Measurements from ENCODE around the gene MISP3. TPM values are rescaled to one million over a fixed set of nuclear protein-coding genes. Genes with fewer than 3 reads are reported as not detected.

Gene MISP3
- total RNA-seq, 1 donor from 2014 or later: 0.98 TPM

DNA sequence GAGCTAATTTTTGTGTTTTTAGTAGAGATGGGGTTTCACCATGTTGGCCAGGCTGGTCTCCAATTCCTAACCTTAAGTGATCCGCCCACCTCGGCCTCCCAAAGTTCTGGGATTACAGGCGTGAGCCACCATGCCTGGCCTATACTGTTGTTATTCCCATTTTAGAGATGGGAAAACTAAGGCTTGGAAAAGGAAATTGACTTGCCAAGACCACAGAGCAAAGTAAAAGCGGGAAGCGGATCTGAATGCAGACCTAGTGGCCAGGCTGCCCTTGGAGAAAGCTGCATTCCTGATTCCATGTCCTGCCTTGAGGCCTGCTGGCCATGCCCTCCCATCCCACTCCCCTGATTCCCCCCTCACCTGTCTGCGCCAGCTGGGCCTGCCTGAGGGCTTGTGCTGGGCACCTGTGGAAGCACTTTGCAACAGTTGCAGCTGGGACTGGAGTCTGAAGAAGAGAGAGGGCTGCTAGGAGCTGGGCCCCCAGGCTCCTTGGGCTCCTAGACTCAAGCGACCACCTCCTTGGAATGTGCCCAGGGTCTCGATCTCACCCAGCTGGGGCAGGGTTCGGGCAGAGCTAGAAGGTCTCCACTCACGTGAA lies 16.4 kb upstream of the MISP3 start:
- Mint-ChIP-seq H3K4me3 (peak overlapping the region; percentile 42), H3K27me3 (ENCODE audit: low read depth) (peaks cover 49% of the 10 kb centered on the region), H3K4me1 (peaks cover 3% of the 10 kb centered on the region), H3K27ac (no peak overlapping the region), H3K36me3 (peaks cover 5% of the 10 kb centered on the region), H3K9me3 (no peaks in the 10 kb centered on the region)
- TF ChIP-seq, protein P1, sequence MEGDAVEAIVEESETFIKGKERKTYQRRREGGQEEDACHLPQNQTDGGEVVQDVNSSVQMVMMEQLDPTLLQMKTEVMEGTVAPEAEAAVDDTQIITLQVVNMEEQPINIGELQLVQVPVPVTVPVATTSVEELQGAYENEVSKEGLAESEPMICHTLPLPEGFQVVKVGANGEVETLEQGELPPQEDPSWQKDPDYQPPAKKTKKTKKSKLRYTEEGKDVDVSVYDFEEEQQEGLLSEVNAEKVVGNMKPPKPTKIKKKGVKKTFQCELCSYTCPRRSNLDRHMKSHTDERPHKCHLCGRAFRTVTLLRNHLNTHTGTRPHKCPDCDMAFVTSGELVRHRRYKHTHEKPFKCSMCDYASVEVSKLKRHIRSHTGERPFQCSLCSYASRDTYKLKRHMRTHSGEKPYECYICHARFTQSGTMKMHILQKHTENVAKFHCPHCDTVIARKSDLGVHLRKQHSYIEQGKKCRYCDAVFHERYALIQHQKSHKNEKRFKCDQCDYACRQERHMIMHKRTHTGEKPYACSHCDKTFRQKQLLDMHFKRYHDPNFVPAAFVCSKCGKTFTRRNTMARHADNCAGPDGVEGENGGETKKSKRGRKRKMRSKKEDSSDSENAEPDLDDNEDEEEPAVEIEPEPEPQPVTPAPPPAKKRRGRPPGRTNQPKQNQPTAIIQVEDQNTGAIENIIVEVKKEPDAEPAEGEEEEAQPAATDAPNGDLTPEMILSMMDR (IDR thresholded peaks at IDR 0.05; ENCODE audit: unreplicated experiment): no peak
- no peak for DNase-seq (ENCODE audit: low spot score in 2 of 2, unreplicated experiment in 2 of 2)

DNA sequence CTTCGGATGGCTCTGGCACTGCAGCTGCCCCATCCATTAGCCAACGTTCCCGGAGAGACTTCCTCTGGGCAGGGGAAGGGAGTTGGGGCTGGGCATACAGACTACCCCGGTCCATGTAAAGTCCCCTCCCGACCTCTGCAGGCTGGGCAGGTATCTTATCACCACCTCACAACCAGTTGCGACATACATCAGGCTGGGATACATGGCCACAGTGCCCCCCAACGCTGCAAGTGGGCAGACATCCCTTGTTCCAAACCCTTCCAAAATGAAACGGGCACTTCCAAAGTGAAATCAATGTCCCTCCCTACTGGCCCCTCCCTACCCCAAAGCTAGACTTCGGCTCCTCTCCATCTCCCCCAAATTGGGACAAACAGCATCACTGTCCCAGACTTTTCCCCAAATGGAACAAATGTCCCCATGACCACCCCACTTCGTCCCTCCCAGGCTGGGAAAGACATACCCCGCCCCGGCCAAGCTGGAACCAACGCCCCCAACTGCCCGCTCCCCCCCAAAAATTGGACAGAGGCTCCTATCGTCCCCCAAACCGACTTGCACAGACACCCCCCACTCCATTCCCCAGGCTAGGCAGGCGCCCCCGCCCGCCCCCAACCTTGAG lies 15.7 kb upstream of the MISP3 start:
- TF ChIP-seq, protein P1 (IDR thresholded peaks at IDR 0.05; ENCODE audit: unreplicated experiment): no peak
- Mint-ChIP-seq H3K9me3 (no peaks in the 10 kb centered on the region), H3K36me3 (peaks cover 5% of the 10 kb centered on the region), H3K27me3 (ENCODE audit: low read depth) (peaks cover 51% of the 10 kb centered on the region), H3K4me3 (peak overlapping the region; percentile 42), H3K4me1 (peaks cover 8% of the 10 kb centered on the region), H3K27ac (no peak overlapping the region)
- DNase-seq (ENCODE audit: low spot score in 2 of 2, unreplicated experiment in 2 of 2): no peak

DNA sequence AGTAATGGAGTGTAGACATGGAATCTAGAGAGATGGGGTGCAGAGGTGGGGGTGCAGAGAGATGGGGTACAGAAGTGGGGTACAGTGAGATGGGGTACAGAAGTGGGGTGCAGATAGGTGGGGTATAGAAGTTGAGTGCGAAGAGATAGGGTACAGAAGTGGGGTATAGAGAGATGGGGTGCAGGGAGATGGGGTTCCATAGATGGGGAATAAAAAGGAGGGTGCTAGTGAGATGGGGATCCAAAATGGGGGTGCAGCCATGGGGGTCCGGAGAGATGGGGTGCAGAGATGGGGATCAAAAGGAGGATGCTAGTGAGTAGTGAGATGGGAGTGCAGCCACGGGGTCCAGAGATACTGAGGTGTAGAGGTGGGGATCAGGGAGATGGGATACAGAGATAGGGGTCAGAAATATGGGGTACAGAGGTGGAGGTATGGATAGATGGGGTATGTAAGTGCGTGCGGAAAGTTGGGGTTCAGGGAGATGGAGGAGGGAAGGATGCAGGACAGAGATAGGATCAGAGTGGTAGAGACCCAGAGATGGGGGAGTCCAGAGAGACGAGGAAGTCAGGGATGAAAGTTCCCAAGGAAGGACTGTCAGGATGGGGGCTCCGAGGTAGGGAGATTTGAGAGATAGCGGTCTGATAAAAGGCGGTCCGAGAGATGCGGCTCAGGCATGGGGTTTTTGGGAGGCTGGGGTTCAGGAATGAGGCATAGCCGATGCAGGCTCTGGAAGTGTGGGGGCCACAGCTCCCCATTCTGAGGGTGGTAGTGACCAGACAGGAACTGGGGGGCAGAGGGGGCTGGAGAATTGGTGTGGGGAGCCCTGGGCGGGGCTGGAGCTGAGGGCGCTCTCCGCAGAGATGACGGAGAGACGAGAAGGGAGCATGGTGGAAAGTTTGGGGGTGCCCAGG lies 14.1 kb upstream of the MISP3 start:
- DNase-seq (ENCODE audit: low spot score in 2 of 2, unreplicated experiment in 2 of 2): no peak
- Mint-ChIP-seq H3K27me3 (ENCODE audit: low read depth) (peaks cover 51% of the 10 kb centered on the region), H3K4me1 (peaks cover 10% of the 10 kb centered on the region), H3K36me3 (no peaks in the 10 kb centered on the region), H3K27ac (no peak overlapping the region), H3K4me3 (peak overlapping the region; percentile 11), H3K9me3 (no peaks in the 10 kb centered on the region)
- TF ChIP-seq, protein P1 (IDR thresholded peaks at IDR 0.05; ENCODE audit: unreplicated experiment): no peak

DNA sequence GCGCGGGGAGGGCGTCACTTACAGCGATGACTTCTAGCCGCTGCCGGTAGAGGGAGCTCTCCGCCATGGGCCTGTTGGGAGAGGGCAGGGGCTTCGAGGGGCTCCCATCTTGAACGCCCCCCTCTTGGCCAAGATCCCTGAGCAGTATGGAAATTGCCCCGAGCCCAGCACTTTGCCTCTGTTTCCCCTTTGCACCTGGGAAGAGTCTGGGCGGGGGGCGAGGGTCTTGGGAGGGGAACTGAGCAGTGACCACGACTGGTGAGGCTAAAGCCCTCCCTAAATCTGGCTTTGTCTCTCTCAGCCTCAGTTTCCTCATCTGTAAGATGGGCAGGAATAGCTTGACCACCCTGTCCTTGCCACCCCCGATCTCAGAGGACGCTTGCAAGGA lies 13.5 kb upstream of the MISP3 start:
- TF ChIP-seq, protein P1 (IDR thresholded peaks at IDR 0.05; ENCODE audit: unreplicated experiment): peak; percentile 27
- H3K9me3 Mint-ChIP-seq: no peaks in the 10 kb centered on the region
- H3K27ac Mint-ChIP-seq: no peak overlapping the region
- no peaks in the 10 kb centered on the region for H3K36me3 Mint-ChIP-seq
- H3K27me3 Mint-ChIP-seq (ENCODE audit: low read depth): peaks cover 48% of the 10 kb centered on the region
- DNase-seq (ENCODE audit: low spot score in 2 of 2, unreplicated experiment in 2 of 2): no peak
- peaks cover 10% of the 10 kb centered on the region for H3K4me1 Mint-ChIP-seq
- no peak overlapping the region for H3K4me3 Mint-ChIP-seq

DNA sequence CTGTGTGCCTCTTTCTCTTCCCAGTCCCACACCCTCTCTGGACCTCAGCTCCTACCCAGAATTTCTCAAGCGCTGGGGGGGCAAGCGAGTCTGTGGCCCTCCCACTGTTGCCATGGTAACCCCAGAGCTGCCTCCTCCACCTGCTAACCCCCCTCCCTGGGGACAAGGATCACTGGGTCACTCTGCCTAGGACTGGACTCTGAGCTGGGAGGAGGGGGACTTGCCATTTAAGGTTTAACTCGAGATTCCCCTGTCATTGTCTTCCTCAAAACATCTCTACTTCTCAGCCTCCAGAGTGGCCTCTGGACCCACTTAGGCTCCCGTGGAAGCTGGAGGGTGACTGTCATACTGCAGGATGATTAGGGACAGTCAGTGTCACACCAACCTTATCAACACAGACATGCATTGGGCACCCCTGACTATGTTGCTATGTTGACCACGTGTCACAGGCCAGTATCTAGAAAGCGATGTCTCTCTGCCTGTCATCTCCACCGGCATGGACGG lies 12.9 kb upstream of the MISP3 start:
- peaks cover 10% of the 10 kb centered on the region for H3K4me1 Mint-ChIP-seq
- TF ChIP-seq, protein P1 (IDR thresholded peaks at IDR 0.05; ENCODE audit: unreplicated experiment): no peak
- H3K27me3 Mint-ChIP-seq (ENCODE audit: low read depth): peaks cover 42% of the 10 kb centered on the region
- DNase-seq (ENCODE audit: low spot score in 2 of 2, unreplicated experiment in 2 of 2): no peak
- no peak overlapping the region for H3K27ac Mint-ChIP-seq
- H3K36me3 Mint-ChIP-seq: no peaks in the 10 kb centered on the region
- H3K9me3 Mint-ChIP-seq: no peaks in the 10 kb centered on the region
- no peak overlapping the region for H3K4me3 Mint-ChIP-seq
